Measurements from ENCODE around the gene GPR176. TPM values are rescaled to one million over a fixed set of nuclear protein-coding genes. Genes with fewer than 3 reads are reported as not detected.

Gene GPR176, protein sequence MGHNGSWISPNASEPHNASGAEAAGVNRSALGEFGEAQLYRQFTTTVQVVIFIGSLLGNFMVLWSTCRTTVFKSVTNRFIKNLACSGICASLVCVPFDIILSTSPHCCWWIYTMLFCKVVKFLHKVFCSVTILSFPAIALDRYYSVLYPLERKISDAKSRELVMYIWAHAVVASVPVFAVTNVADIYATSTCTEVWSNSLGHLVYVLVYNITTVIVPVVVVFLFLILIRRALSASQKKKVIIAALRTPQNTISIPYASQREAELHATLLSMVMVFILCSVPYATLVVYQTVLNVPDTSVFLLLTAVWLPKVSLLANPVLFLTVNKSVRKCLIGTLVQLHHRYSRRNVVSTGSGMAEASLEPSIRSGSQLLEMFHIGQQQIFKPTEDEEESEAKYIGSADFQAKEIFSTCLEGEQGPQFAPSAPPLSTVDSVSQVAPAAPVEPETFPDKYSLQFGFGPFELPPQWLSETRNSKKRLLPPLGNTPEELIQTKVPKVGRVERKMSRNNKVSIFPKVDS
- 1 to 10 TPM; 2.9 to 4.8 TPM for total RNA-seq
- long read RNA-seq, transcript GPR176-205 (3 exons, 2,816 nt) = major isoform, 11 of 13 reads
- long read RNA-seq, partial matches to known transcripts = 0 of 13 reads
- long read RNA-seq, other reads (novel, unspliced or antisense) = 2 of 13 reads

DNA sequence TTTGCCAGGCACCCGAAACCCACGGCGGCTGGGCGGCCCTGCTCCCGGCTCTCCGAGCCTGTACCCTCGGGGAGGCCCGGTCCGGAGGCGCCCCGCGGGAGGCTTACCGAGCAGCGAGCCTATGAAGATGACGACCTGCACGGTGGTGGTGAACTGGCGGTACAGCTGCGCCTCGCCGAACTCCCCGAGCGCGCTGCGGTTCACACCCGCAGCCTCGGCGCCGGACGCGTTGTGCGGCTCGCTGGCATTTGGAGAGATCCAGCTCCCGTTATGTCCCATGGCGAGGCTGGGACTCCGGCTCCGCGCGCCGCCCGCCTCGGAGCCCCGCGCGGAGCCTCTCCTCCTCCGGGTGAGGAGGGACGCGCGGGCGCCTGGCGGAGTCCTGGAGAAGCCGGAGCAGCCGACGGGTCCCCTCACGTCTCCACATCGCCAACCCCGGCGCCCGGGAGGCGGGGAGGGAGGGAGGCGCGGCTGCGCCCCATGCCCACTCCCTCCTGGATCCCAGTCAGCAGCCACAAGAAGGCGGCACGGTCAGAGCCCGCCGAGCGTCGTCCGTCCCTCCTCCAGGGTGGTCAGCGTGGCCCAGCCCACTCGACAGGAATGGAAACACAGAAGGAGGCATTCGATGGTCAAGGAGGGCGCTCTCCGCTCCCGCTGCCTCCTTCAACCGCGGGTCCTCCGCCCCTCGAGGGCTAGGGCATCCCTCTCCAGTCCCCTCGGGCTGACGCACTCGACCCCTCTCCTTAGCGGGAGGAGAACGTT is at the start of gene GPR176:
Gene GPR176, minus strand, starts transcription at position 519 of the 762 bp plus-strand sequence. Its CDS starts 240 bp downstream, at position 279.
- ATAC-seq = peak; percentile 61 to 83
- intact Hi-C loops (cut with DNase I) = no loop called here
- DNase-seq = peak; percentile 44

- DNase-seq (no peak), ATAC-seq (no peak)
- intact Hi-C loops (cut with DNase I) = no loop called here
These were observed 48.9 kb upstream of the GPR176 start for GRCh38 chr15:39969002-39969394.

DNA sequence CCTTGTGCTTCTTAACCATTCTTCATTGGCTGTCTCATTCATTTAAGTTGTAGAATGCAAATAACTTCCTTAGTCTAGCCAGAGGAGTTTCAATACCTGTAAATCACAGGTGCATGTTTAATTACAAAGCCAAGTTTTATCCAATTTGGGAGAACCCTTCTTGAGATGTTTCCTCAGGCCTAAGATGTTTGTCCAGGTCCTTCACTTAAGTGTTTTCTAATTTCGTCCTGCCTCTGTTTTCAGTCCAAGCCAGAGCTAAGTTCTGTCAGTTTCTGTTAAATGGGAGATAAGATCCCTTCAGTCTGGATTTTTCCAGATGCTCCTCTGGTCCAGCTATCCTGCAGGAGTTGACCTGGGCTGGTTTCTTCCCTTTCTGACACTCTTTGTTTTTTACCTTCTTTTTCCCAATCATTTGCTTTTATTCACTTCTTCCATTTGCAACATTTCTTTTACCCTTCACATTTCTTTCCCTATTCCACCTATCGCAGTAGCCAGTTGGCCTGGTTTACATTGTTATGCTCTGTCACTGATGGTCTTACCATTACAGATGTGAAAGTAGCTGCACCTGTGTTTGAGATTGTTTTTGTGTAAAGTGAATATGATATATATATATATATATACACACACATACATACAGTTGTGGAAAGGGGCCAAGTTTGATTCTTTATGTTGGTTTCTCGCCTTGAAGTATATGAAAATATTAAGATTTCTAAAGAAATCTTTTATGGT is 48.4 kb upstream of the GPR176 start:
- DNase-seq = no peak
- intact Hi-C loops (cut with DNase I) = no loop called here
- no peak for ATAC-seq

DNA sequence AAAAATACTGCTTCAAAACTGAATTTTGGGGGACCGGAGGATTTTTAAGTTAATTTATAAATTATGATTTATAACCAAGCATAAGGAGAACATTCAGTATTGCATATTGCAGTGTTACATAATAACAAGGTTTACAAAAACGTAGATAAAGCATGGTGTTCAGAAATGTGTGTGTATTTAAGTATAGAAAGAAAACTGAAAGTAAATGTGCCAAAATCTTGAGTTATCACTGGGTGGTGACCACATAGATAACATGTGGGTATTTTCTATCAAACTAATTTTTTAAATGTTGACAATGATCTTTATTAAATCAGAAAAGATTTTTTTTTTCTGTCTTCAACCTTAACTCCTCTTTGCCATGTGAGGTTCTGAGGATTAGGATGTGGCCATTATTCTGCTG is 46.5 kb upstream of the GPR176 start:
- DNase-seq (no peak), ATAC-seq (no peak)
- intact Hi-C loops (cut with DNase I) = no loop called here

- ATAC-seq = no peak
- intact Hi-C loops (cut with DNase I) = no loop called here
- DNase-seq = no peak
These were observed 43.7 kb upstream of the GPR176 start for GRCh38 chr15:39963786-39964185.

- intact Hi-C loops (cut with DNase I) = no loop called here
- no peak for ATAC-seq
- no peak for DNase-seq
These were observed 41.0 kb upstream of the GPR176 start for GRCh38 chr15:39961051-39961450.

DNA sequence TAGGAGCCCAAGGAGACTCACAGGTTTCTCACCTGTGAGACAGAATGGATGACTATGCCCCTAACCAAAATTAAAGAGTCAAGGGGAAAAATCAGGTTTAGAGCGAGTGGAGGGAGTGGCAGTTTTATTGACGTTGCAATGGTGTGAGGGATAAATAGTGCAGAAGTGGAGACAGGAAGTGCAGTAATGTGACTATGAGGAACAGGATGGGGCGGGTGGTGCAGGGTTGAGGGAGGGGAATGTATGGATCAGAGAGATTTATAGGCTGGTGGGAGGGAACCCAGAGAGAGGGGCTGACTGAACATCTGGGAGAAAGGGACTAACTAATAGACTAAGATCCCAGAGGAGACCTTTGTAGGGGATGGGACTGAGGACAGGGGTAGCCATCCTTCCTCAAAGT is 40.3 kb upstream of the GPR176 start:
- DNase-seq (no peak), ATAC-seq (peak in 1 of 2 donors; percentile 49)
- intact Hi-C loops (cut with DNase I) = no loop called here

- ATAC-seq (no peak), DNase-seq (no peak)
- intact Hi-C loops (cut with DNase I) = no loop called here
These were observed 39.3 kb upstream of the GPR176 start for GRCh38 chr15:39959411-39959810.

DNA sequence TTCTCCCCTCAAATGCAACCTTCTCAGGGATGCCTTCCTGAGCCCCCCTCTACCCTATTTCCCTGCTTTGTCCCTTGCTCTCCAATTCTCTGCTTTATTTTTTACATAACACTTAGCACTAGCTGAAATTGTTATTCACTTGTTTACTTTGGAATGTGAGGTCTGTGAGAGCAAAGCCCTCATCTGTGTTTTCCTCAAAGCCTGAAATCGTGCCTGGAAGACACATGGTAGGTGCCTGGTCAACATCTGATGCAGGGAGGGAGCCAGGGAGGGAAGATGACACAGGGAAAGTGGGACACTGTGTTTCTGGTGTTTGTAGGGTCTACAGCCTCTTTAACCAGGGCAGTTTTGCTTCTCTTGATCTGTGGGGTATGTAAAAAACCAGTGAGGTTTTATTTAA is 37.4 kb upstream of the GPR176 start:
- no peak for ATAC-seq
- no peak for DNase-seq
- intact Hi-C loops (cut with DNase I) = no loop called here

DNA sequence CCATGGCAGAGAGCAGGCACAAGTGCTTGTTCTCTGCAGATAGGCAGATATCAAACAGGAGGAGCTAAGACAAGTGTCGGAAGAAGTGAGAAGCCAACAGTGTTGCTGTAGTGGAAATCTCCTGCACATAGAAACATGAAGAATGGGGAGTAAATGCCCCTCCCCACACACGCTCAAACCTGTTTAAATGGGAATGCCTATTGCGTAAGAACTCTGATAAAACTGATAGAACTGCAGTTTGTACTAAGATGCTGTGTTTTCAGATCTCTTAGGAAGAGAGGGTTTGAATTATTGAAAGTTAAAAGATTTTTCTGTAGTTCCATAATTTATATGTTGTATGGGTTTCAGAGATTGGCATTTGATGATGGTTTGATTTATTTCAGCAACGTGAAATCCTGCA is 33.5 kb upstream of the GPR176 start:
- ATAC-seq (no peak), DNase-seq (no peak)
- intact Hi-C loops (cut with DNase I) = no loop called here

- DNase-seq = no peak
- ATAC-seq = no peak
- intact Hi-C loops (cut with DNase I) = no loop called here
These were observed 31.5 kb upstream of the GPR176 start for GRCh38 chr15:39951561-39951960.

- no peak for DNase-seq
- intact Hi-C loops (cut with DNase I) = no loop called here
- ATAC-seq = no peak
These were observed 28.8 kb upstream of the GPR176 start for GRCh38 chr15:39948817-39949216.

GRCh38 chr15:39947401-39948197 is 27.5 kb upstream of the GPR176 start:
- DNase-seq (no peak), ATAC-seq (no peak)
- intact Hi-C loops (cut with DNase I) = no loop called here

DNA sequence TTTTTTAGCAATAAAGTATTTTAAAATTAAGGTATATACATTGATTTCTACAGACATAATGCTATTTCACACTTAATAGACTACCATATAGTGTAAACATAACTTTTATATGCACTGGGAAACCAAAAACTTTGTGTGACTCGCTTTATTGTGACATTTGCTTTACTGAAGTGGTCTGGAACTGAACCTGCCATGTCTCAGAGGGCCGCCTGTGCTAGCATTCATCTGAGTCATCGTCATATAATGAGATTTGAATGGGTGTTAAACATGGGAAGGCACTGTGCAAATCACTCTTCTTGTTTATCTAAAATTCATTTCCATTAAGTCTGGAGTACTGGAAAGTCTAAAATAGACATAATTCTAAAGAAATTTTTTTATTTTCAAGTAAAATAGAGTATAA is 26.8 kb upstream of the GPR176 start:
- intact Hi-C loops (cut with DNase I) = no loop called here
- DNase-seq (no peak), ATAC-seq (no peak)

GRCh38 chr15:39944726-39945125 is 24.7 kb upstream of the GPR176 start:
- no peak for DNase-seq
- ATAC-seq = peak in 1 of 2 donors; percentile 62
- intact Hi-C loops (cut with DNase I) = no loop called here

GRCh38 chr15:39942753-39943150 is 22.7 kb upstream of the GPR176 start:
- intact Hi-C loops (cut with DNase I) = no loop called here

DNA sequence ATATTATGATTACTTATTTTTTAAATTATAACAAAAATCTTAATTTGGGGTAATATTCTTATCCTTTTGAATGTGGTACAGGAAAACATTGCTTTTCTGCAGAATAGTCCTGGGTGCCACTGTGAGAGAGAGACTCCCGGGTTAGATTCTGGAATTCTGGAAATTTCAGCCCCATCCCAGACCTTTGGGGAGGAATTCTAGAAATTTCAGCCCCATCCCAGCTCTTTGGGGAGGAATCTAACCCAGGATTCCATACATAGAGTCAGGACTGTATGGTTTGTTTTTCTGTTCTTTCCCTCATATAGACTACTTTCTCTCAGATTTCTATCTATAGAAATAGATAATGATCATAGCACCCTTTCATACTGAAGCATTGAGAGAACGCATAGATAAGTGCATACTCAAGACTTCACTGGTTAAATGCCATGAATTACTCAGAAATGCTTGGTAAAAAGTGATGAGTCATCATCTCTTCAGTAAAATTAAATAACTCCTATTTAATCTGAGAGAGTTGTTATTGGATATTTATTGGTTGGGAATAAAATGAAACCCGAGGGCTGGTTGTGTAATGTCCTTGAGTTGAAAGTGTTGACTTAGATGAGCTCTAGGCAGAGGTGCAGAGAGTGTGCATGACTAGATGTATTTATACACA is 22.2 kb upstream of the GPR176 start:
- ATAC-seq = no peak
- no peak for DNase-seq
- intact Hi-C loops (cut with DNase I) = no loop called here

More at GRCh38 chr15:39942753-39943150, 22.7 kb upstream of the GPR176 start:
- ATAC-seq (no peak), DNase-seq (no peak)

All from left cardiac atrium (tissue), 4 donors.